Neural progenitor cell (in vitro differentiated cells): ENCODE data around the gene TRAF7.
"Not testable (repeated sequence)": the region's sequence is repeated elsewhere in the genome, so short reads cannot be mapped to it uniquely, and the experiment has no call there.

Source experiments
- CTCF ChIP-seq: fragments of 200-600 bp; sonication (generic); IDR thresholded peaks from 2 replicates; pipeline ENCODE4 v1.5.1; 2017; ENCODE audit warnings: antibody characterized with exemption, mild to moderate bottlenecking
- EZH2 ChIP-seq: fragments of 200-600 bp; sonication (generic); IDR thresholded peaks from 2 replicates; pipeline ENCODE4 v1.6.1; 2017; ENCODE audit warnings: antibody characterized with exemption, mild to moderate bottlenecking, moderate library complexity

- TF ChIP-seq CTCF, EZH2: not testable (repeated sequence)
These were observed 20.5 kb upstream of the TRAF7 start for GRCh38 chr16:2135071-2135470.
